ENCODE measurements around the gene CAVIN3.

DNA sequence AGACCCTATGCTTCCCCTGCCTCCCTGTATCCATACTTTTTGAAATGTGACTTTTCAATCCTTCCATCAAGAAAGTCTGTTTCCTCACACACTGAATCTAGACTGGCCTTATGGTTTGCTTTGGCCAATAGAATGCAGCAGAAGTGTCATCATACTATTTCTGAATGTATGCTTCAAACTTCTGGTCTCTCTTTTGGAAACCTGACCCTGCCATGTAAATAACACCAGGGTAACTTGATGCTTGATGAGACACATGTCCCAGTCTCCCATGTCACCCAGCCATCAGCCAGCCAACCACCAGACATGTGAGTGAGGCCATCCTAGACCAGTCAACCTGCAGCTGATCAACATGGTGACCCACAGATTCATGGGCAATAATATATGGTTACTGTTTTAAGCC, 29.7 kb upstream of the CAVIN3 start:
- TF ChIP-seq, protein P1, sequence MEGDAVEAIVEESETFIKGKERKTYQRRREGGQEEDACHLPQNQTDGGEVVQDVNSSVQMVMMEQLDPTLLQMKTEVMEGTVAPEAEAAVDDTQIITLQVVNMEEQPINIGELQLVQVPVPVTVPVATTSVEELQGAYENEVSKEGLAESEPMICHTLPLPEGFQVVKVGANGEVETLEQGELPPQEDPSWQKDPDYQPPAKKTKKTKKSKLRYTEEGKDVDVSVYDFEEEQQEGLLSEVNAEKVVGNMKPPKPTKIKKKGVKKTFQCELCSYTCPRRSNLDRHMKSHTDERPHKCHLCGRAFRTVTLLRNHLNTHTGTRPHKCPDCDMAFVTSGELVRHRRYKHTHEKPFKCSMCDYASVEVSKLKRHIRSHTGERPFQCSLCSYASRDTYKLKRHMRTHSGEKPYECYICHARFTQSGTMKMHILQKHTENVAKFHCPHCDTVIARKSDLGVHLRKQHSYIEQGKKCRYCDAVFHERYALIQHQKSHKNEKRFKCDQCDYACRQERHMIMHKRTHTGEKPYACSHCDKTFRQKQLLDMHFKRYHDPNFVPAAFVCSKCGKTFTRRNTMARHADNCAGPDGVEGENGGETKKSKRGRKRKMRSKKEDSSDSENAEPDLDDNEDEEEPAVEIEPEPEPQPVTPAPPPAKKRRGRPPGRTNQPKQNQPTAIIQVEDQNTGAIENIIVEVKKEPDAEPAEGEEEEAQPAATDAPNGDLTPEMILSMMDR (IDR thresholded peaks at IDR 0.05): no peak
- TF ChIP-seq POLR2A (IDR thresholded peaks at IDR 0.05; ENCODE audit: low read depth): no peak
